HepG2 (cell line): ENCODE data around the gene OR14A2. TPM values are rescaled to one million over a fixed set of nuclear protein-coding genes. Genes with fewer than 3 reads are reported as not detected.
"Not testable (repeated sequence)": the region's sequence is repeated elsewhere in the genome, so short reads cannot be mapped to it uniquely, and the experiment has no call there.

Experiments
- ATAC-seq: fragments of 200-7000 bp; cut with Tn5 transposase; 3 replicates; pipeline ENCODE4 v1.9.1; 2020; ENCODE audit warnings: mild to moderate bottlenecking, moderate library complexity
- BruUV-seq: library from RNA; stranded (reverse); fragments of 400-500 nt; replicated peaks from 2 replicates; lab custom pipeline; 2021; lab: Mats Ljungman, UMichigan
- CTCF ChIA-PET: fragments of 300-600 bp; formaldehyde crosslinking; extraction: SDS; loops from one replicate; lab custom pipeline; 2021; ENCODE audit warnings: low total read pairs, inconsistent platforms, low intra/inter-chr PET ratio; lab: Yijun Ruan, JAX
- POLR2A ChIA-PET: fragments of 350-600 bp; sonication (Branson Sonifier 250); formaldehyde crosslinking; loops from one replicate; lab custom pipeline; 2020; ENCODE audit warnings: antibody characterized with exemption, inconsistent platforms; lab: Yijun Ruan, JAX
- DNase-seq: peaks from one replicate; pipeline ENCODE4 v3.0.0-alpha.2; 2015; ENCODE audit warnings: low spot score
- FAIRE-seq: peaks from 3 replicates; lab custom pipeline; 2011; peaks lifted over from hg19 to GRCh38; lab: Jason Lieb, UNC
- H2AFZ ChIP-seq: one replicate; pipeline ENCODE4 v1.6.1; 2011; ENCODE audit warnings: low read length, inconsistent platforms
- H3K27ac ChIP-seq: fragments of 300-600 bp; 3 replicates; pipeline ENCODE4 v1.8.0; 2011; ENCODE audit warnings: mixed run types, mild to moderate bottlenecking, mixed read lengths, low read length, inconsistent platforms; ENCODE audit not compliant: insufficient read depth; ENCODE audit errors: extremely low read length
- H3K27me3 ChIP-seq, 2 experiments: fragments of 200-600 bp in 1 of 2; 2 replicates in 1 of 2; 3 replicates in 1 of 2; pipeline versions ENCODE4 v1.6.0 to v1.8.0; 2011; ENCODE audit warnings: low read length in 2 of 2, mild to moderate bottlenecking in 2 of 2, moderate library complexity in 2 of 2, inconsistent platforms in 1 of 2; ENCODE audit not compliant: insufficient read depth in 2 of 2, control insufficient read depth in 1 of 2
- H3K36me3 ChIP-seq, 2 experiments: fragments of 200-600 bp in 1 of 2; replicated peaks in 1 of 2; 2 replicates in 1 of 2; 3 replicates in 1 of 2; pipeline versions ENCODE4 v1.5.1 to v1.8.0; 2011; ENCODE audit warnings: low read length in 2 of 2, inconsistent platforms in 1 of 2; ENCODE audit not compliant: insufficient read depth in 2 of 2, control insufficient read depth in 1 of 2
- H3K4me1 ChIP-seq: 2 replicates; pipeline ENCODE4 v1.5.1; 2012; ENCODE audit warnings: low read length, inconsistent platforms; ENCODE audit not compliant: insufficient read depth
- H3K4me2 ChIP-seq: 2 replicates; pipeline ENCODE4 v1.6.0; 2011; ENCODE audit warnings: low read depth, low read length, inconsistent platforms
- H3K4me3 ChIP-seq, 3 experiments: fragments of 200-600 bp in 1 of 3; sonication (generic), shearing (Covaris generic) in 1 of 3; replicated peaks in 1 of 3; 2 replicates each; pipeline ENCODE4 v1.5.1; 2011 to 2016; ENCODE audit warnings: low read length in 3 of 3, inconsistent platforms in 2 of 3, low read depth in 2 of 3, mild to moderate bottlenecking in 2 of 3, control low read depth in 1 of 3, mixed read lengths in 1 of 3; ENCODE audit not compliant: insufficient read depth in 1 of 3
- H3K79me2 ChIP-seq: one replicate; pipeline ENCODE4 v1.6.1; 2011; ENCODE audit warnings: low read length, inconsistent platforms; ENCODE audit not compliant: insufficient read depth
- H3K9ac ChIP-seq: 2 replicates; pipeline ENCODE4 v1.6.0; 2011; ENCODE audit warnings: mild to moderate bottlenecking, low read depth, low read length, inconsistent platforms; ENCODE audit not compliant: insufficient read depth
- H3K9me3 ChIP-seq: 2 replicates; pipeline ENCODE4 v1.5.1; 2012; ENCODE audit warnings: mild to moderate bottlenecking, low read length
- H4K20me1 ChIP-seq: 2 replicates; pipeline ENCODE4 v1.6.0; 2011; ENCODE audit warnings: inconsistent platforms, mild to moderate bottlenecking, low read length, moderate library complexity; ENCODE audit not compliant: insufficient read depth
- ARID2 ChIP-seq: sonication (generic); formaldehyde crosslinking; IDR thresholded peaks from 2 replicates; pipeline ENCODE4 v1.8.1; 2022; ENCODE audit warnings: mild to moderate bottlenecking, missing genetic modification reagents, borderline replicate concordance
- HOXA9 ChIP-seq: sonication (generic); formaldehyde crosslinking; IDR thresholded peaks from 2 replicates; pipeline ENCODE4 v1.8.1; 2022; ENCODE audit warnings: missing genetic modification reagents, mild to moderate bottlenecking, moderate library complexity, borderline replicate concordance
- MLLT10 ChIP-seq: sonication (generic); formaldehyde crosslinking; IDR thresholded peaks from 2 replicates; pipeline ENCODE4 v1.4.0; 2020; ENCODE audit warnings: missing genetic modification reagents
- NAIF1 ChIP-seq: sonication (generic); formaldehyde crosslinking; IDR thresholded peaks from 2 replicates; pipeline ENCODE4 v1.5.0; 2020; ENCODE audit warnings: mild to moderate bottlenecking, missing genetic modification reagents, borderline replicate concordance
- POGK ChIP-seq: sonication (generic); formaldehyde crosslinking; conservative IDR thresholded peaks from 2 replicates; pipeline ENCODE4 v1.8.0; 2022; ENCODE audit warnings: mild to moderate bottlenecking, moderate library complexity, missing genetic modification reagents
- SOX6 ChIP-seq, 2 experiments: fragments of 450-650 bp in 1 of 2; sonication (generic) in 1 of 2; formaldehyde crosslinking in 1 of 2; IDR thresholded peaks; 2 replicates each; pipeline versions ENCODE4 v1.4.0 to v1.6.1; 2017 to 2020; ENCODE audit warnings: antibody characterized with exemption in 1 of 2, mild to moderate bottlenecking in 1 of 2, missing genetic modification reagents in 1 of 2
- TAF1 ChIP-seq: sonication (generic); formaldehyde crosslinking; IDR thresholded peaks from 2 replicates; pipeline ENCODE4 v1.4.0; 2020; ENCODE audit warnings: missing genetic modification reagents
- TEAD3 ChIP-seq: optimal IDR thresholded peaks from 2 replicates; pipeline ENCODE3; 2016; ENCODE audit warnings: borderline replicate concordance
- ZBTB44 ChIP-seq: sonication (generic); formaldehyde crosslinking; IDR thresholded peaks from 2 replicates; pipeline ENCODE4 v1.4.0; 2020; ENCODE audit warnings: missing genetic modification reagents
- ZFP82 ChIP-seq: sonication (generic); formaldehyde crosslinking; IDR thresholded peaks from 2 replicates; pipeline ENCODE4 v1.5.1; 2020; ENCODE audit warnings: mild to moderate bottlenecking, missing genetic modification reagents, borderline replicate concordance
- ZNF749 ChIP-seq: sonication (generic); formaldehyde crosslinking; IDR thresholded peaks from 2 replicates; pipeline ENCODE4 v1.8.0; 2022; ENCODE audit warnings: mild to moderate bottlenecking, missing genetic modification reagents, moderate library complexity, borderline replicate concordance
- ZSCAN31 ChIP-seq: sonication (generic); formaldehyde crosslinking; IDR thresholded peaks from 2 replicates; pipeline ENCODE4 v1.5.0; 2020; ENCODE audit warnings: low read depth, mild to moderate bottlenecking, missing genetic modification reagents
- WGBS: methylation state at CpG from one replicate; pipeline ENCODE4 v1.1.6; 2017; ENCODE audit warnings: low lambda C conversion rate; 5-methylcytosine and 5-hydroxymethylcytosine counted together
- in situ Hi-C: cut with HindIII; loops from 2 replicates; pipeline ENCODE4 v1.10.0; 2017; ENCODE audit warnings: low pct_unique_long_range_greater_than_20kb; ENCODE audit not compliant: extremely low pct_ligation_motif_present
- intact Hi-C: fragments of 100-400 bp; cut with micrococcal nuclease; formaldehyde crosslinking; loops from one replicate; pipeline ENCODE4 v1.10.0; 2022; ENCODE audit not compliant: unreplicated experiment
- polyA plus RNA-seq, 8 experiments: library from polyadenylated mRNA; depleted of rRNA in 3 of 8; stranded (reverse) in 7 of 8; unstranded in 1 of 8; fragments of >200 nt; fragmentation: Illumina TruSeq in 4 of 8; extraction: Trizol in 4 of 8; gene quantifications; 2 replicates each; pipeline versions ENCODE4 v1.2.1 to v1.2.3, GENCODE V29; 2011 to 2016; ENCODE audit warnings: low read depth in 4 of 8, missing spikeins in 1 of 8, mixed read lengths in 1 of 8; ENCODE audit not compliant: insufficient read depth in 1 of 8
- total RNA-seq, 5 experiments: library from RNA; depleted of rRNA; stranded (reverse); fragments of >200 nt; fragmentation: Illumina TruSeq; extraction: Trizol; gene quantifications; 2 replicates each; pipeline ENCODE4 v1.2.3, GENCODE V29; 2016; ENCODE audit warnings: low read depth in 1 of 5
- TF ChIP-seq, protein P1 (sequence below): sonication (generic); formaldehyde crosslinking; IDR thresholded peaks from 2 replicates; pipeline ENCODE4 v1.5.1; 2020; ENCODE audit warnings: missing genetic modification reagents, mild to moderate bottlenecking, borderline replicate concordance

Gene OR14A2
- total and polyA plus RNA-seq, 2 of the 13 experiments (the other 11 are each of a cell fraction or from before 2014, with no cell fraction given): not detected

- H3K4me3 ChIP-seq, H3K79me2 ChIP-seq, CTCF ChIA-PET, POLR2A ChIA-PET, BruUV-seq, H2AFZ ChIP-seq, H3K36me3 ChIP-seq, H3K27ac ChIP-seq, H3K27me3 ChIP-seq, H3K9ac ChIP-seq, in situ Hi-C loops, FAIRE-seq, intact Hi-C loops, DNase-seq, ATAC-seq, H3K4me1 ChIP-seq, H3K4me2 ChIP-seq, H4K20me1 ChIP-seq: not testable (repeated sequence)
- WGBS: 2% methylated on average over 3 of the region's 3 CpGs
- H3K9me3 ChIP-seq: peaks cover 92% of the 10 kb centered on the region
Measured at GRCh38 chr1:247742215-247742760, 5.7 kb downstream of the OR14A2 start.

DNA sequence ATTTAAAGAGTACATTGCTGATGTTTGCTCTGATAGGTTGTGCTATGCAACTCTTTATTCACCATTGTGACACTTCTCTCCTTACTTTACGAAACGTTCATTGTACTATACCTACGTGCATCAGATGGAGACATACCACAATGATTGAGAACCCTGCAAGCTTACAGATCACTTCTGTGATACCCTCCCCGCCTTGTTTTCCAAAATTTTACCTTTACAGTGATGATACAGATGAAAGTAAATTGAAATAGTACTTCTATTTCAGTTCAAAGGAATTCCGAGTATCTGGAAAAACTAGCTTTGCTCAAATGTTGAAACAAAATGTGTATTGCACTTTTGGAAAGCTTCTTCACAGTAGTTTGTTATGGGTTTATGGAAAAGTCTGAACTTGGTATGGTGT is 6.2 kb downstream of the OR14A2 start:
- no peaks in the 10 kb centered on the region for H3K4me1 ChIP-seq
- no peaks in the 10 kb centered on the region for H3K79me2 ChIP-seq
- no peak overlapping the region for H3K4me3 ChIP-seq
- H3K4me2 ChIP-seq: no peak overlapping the region
- H3K27me3 ChIP-seq: no peaks in the 10 kb centered on the region
- H3K27ac ChIP-seq: no peak overlapping the region
- FAIRE-seq: no peak
- BruUV-seq: no TSS peak
- peaks cover 92% of the 10 kb centered on the region for H3K9me3 ChIP-seq
- POLR2A ChIA-PET: no interaction called here
- H2AFZ ChIP-seq: no peak overlapping the region
- intact Hi-C loops (no loop called here), in situ Hi-C loops (no loop called here)
- CTCF ChIA-PET: no interaction called here
- no peak for DNase-seq
- TF ChIP-seq TAF1 (CRISPR knock-in tag): no peak
- no peak for TF ChIP-seq ZNF749
- TF ChIP-seq, protein P1, sequence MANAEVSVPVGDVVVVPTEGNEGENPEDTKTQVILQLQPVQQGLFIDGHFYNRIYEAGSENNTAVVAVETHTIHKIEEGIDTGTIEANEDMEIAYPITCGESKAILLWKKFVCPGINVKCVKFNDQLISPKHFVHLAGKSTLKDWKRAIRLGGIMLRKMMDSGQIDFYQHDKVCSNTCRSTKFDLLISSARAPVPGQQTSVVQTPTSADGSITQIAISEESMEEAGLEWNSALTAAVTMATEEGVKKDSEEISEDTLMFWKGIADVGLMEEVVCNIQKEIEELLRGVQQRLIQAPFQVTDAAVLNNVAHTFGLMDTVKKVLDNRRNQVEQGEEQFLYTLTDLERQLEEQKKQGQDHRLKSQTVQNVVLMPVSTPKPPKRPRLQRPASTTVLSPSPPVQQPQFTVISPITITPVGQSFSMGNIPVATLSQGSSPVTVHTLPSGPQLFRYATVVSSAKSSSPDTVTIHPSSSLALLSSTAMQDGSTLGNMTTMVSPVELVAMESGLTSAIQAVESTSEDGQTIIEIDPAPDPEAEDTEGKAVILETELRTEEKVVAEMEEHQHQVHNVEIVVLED: no peak
- TF ChIP-seq TEAD3: no peak
- no peak for TF ChIP-seq ZSCAN31 (CRISPR knock-in tag)
- no peak for TF ChIP-seq NAIF1 (CRISPR knock-in tag)
- no peak for TF ChIP-seq ARID2 (CRISPR knock-in tag)
- TF ChIP-seq POGK (CRISPR knock-in tag): no peak
- no peak for TF ChIP-seq SOX6 (IDR thresholded peaks at IDR 0.05)
- TF ChIP-seq SOX6 (CRISPR knock-in tag; IDR thresholded peaks at IDR 0.05): no peak
- TF ChIP-seq MLLT10 (CRISPR knock-in tag): no peak
- no peak for TF ChIP-seq ZBTB44 (CRISPR knock-in tag)
- TF ChIP-seq HOXA9 (CRISPR knock-in tag): no peak
- TF ChIP-seq ZFP82 (CRISPR knock-in tag): no peak
- H3K9ac ChIP-seq: no peak overlapping the region
- no peaks in the 10 kb centered on the region for H3K36me3 ChIP-seq
- H4K20me1 ChIP-seq: no peaks in the 10 kb centered on the region
- no peak for ATAC-seq
- 10% methylated on average over 5 of the region's 5 CpGs for WGBS
